ENCODE data around the gene KSR1.
"Not testable (repeated sequence)": the region's sequence is repeated elsewhere in the genome, so short reads cannot be mapped to it uniquely, and the experiment has no call there.

Gene KSR1

GRCh38 chr17:27647765-27648164, 191.5 kb downstream of the KSR1 start:
- in situ Hi-C loops (cut with MboI; ENCODE audit: low sequenced_read_pairs): no loop called here

- in situ Hi-C loops (cut with MboI; ENCODE audit: low sequenced_read_pairs): not testable (repeated sequence)
Measured at GRCh38 chr17:27649111-27649571, 192.9 kb downstream of the KSR1 start.

- in situ Hi-C loops (cut with MboI; ENCODE audit: low sequenced_read_pairs): loop anchor here (10.0 to 25.0 kb wide), 3 partner anchors 45 to 237 kb away; partner anchors contain the start of gene LYRM9
Measured at GRCh38 chr17:27649929-27650328, 193.7 kb downstream of the KSR1 start.

GRCh38 chr17:27650836-27651235, 194.6 kb downstream of the KSR1 start:
- in situ Hi-C loops (cut with MboI; ENCODE audit: low sequenced_read_pairs): loop anchor here (10.0 to 25.0 kb wide), 3 partner anchors 46 to 236 kb away; partner anchors contain the start of gene LYRM9

- in situ Hi-C loops (cut with MboI; ENCODE audit: low sequenced_read_pairs): loop anchor here (10.0 to 25.0 kb wide), 3 partner anchors 47 to 236 kb away; partner anchors contain the start of gene LYRM9
Measured at GRCh38 chr17:27651411-27652345, 195.4 kb downstream of the KSR1 start.

GRCh38 chr17:27653449-27653971, 197.3 kb downstream of the KSR1 start:
- in situ Hi-C loops (cut with MboI; ENCODE audit: low sequenced_read_pairs): loop anchor here (10.0 to 25.0 kb wide), 3 partner anchors 49 to 234 kb away; partner anchors contain the start of gene LYRM9

- in situ Hi-C loops (cut with MboI; ENCODE audit: low sequenced_read_pairs): loop anchor here (10.0 to 25.0 kb wide), 3 partner anchors 49 to 233 kb away; partner anchors contain the start of gene LYRM9
Measured at GRCh38 chr17:27654136-27654535, 197.9 kb downstream of the KSR1 start.

- in situ Hi-C loops (cut with MboI; ENCODE audit: low sequenced_read_pairs): loop anchor here (10.0 to 25.0 kb wide), 3 partner anchors 50 to 232 kb away; partner anchors contain the start of gene LYRM9
Measured at GRCh38 chr17:27654654-27655524, 198.6 kb downstream of the KSR1 start.

GRCh38 chr17:27655525-27656111, 199.4 kb downstream of the KSR1 start:
- in situ Hi-C loops (cut with MboI; ENCODE audit: low sequenced_read_pairs): loop anchor here (10.0 to 25.0 kb wide), 3 partner anchors 51 to 232 kb away; partner anchors contain the start of gene LYRM9

- in situ Hi-C loops (cut with MboI; ENCODE audit: low sequenced_read_pairs): loop anchor here (10.0 to 25.0 kb wide), 3 partner anchors 52 to 231 kb away; partner anchors contain the start of gene LYRM9
Measured at GRCh38 chr17:27656620-27657019, 200.4 kb downstream of the KSR1 start.

- in situ Hi-C loops (cut with MboI; ENCODE audit: low sequenced_read_pairs): loop anchor here (10.0 to 25.0 kb wide), 3 partner anchors 53 to 230 kb away; partner anchors contain the start of gene LYRM9
Measured at GRCh38 chr17:27657620-27658019, 201.4 kb downstream of the KSR1 start.

GRCh38 chr17:27659683-27660082, 203.4 kb downstream of the KSR1 start:
- in situ Hi-C loops (cut with MboI; ENCODE audit: low sequenced_read_pairs): loop anchor here (10.0 to 25.0 kb wide), 3 partner anchors 55 to 228 kb away; partner anchors contain the start of gene LYRM9

GRCh38 chr17:27660436-27660835, 204.2 kb downstream of the KSR1 start:
- in situ Hi-C loops (cut with MboI; ENCODE audit: low sequenced_read_pairs): loop anchor here (25.0 kb wide), 1 partner anchor 227 kb away; the partner anchor contains the start of gene LYRM9

- in situ Hi-C loops (cut with MboI; ENCODE audit: low sequenced_read_pairs): loop anchor here (25.0 kb wide), 1 partner anchor 223 kb away; the partner anchor contains the start of gene LYRM9
Measured at GRCh38 chr17:27663936-27664605, 207.8 kb downstream of the KSR1 start.

- in situ Hi-C loops (cut with MboI; ENCODE audit: low sequenced_read_pairs): loop anchor here (25.0 kb wide), 1 partner anchor 223 kb away; the partner anchor contains the start of gene LYRM9
Measured at GRCh38 chr17:27664606-27664965, 208.3 kb downstream of the KSR1 start.

GRCh38 chr17:27665549-27665948, 209.3 kb downstream of the KSR1 start:
- in situ Hi-C loops (cut with MboI; ENCODE audit: low sequenced_read_pairs): loop anchor here (25.0 kb wide), 1 partner anchor 222 kb away; the partner anchor contains the start of gene LYRM9

GRCh38 chr17:27666270-27666669, 210.0 kb downstream of the KSR1 start:
- in situ Hi-C loops (cut with MboI; ENCODE audit: low sequenced_read_pairs): loop anchor here (25.0 kb wide), 1 partner anchor 221 kb away; the partner anchor contains the start of gene LYRM9

GRCh38 chr17:27666831-27667560, 210.7 kb downstream of the KSR1 start:
- in situ Hi-C loops (cut with MboI; ENCODE audit: low sequenced_read_pairs): loop anchor here (25.0 kb wide), 1 partner anchor 220 kb away; the partner anchor contains the start of gene LYRM9
